T-helper 1 cell treated with Interleukin-12 subunit alpha and Interleukin-12 subunit beta and Interleukin-4 antibody, amounts not matched to agents 30 μg/mL and 1 μg/mL, for 36 hours (primary cell): ENCODE data around the gene MFF.
"Not testable (repeated sequence)": the region's sequence is repeated elsewhere in the genome, so short reads cannot be mapped to it uniquely, and the experiment has no call there.

ENCODE experiments used
- H3K27ac Mint-ChIP-seq: one replicate; pipeline ENCODE4 v1.8.0; 2021; ENCODE audit warnings: mild to moderate bottlenecking, mixed read lengths
- H3K27me3 Mint-ChIP-seq: one replicate; pipeline ENCODE4 v1.8.0; 2021; ENCODE audit warnings: low read depth, mixed read lengths
- H3K36me3 Mint-ChIP-seq: one replicate; pipeline ENCODE4 v1.8.0; 2021; ENCODE audit warnings: low read depth, mixed read lengths
- H3K4me1 Mint-ChIP-seq: one replicate; pipeline ENCODE4 v1.8.0; 2021; ENCODE audit warnings: low read depth, mixed read lengths
- H3K4me3 Mint-ChIP-seq: one replicate; pipeline ENCODE4 v1.8.0; 2021; ENCODE audit warnings: mild to moderate bottlenecking, moderate library complexity, mixed read lengths
- H3K9me3 Mint-ChIP-seq: one replicate; pipeline ENCODE4 v1.8.0; 2021; ENCODE audit warnings: mixed read lengths

Gene MFF

DNA sequence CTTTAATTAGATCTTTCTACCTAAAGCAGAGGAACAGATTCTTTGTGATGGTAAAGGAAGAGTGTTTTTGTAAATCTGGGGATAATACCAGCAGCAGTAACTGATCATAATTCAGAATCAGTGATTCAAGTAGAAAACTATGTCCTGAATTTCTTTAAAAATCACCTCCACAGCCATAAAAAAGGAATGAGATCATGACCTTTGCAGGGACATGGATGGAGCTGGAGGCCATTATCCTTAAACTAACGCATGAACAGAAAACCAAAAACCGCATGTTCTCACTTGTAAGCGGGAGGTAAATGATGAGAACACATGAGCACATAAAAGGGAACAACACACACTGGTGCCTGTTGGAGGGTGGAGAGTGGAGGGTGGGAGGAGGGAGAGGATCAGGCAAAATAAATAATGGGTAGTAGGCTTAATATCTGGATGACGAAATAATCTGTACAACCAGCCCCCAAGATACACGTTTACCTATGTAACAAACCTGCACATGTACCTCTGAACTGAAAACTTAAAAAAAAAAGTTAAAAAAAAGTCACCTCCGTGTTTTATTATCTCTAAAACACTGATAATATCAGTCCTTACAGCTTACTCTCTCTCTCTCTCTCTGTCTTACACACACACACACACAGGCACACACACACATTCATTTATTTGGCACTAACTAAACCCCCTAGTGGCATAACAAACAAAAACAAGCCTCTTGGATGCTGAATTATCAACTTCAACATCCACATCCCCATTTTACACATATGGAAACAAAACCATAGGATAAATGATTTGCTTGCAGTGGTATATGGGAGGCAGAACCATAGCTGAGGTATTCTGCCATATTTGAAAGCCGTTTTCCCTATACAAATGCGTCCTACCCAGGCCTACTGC, 52.7 kb downstream of the MFF start:
- H3K4me1 Mint-ChIP-seq = peaks cover 3% of the 10 kb centered on the region
- H3K36me3 Mint-ChIP-seq = no peaks in the 10 kb centered on the region
- H3K27ac Mint-ChIP-seq = no peak overlapping the region
- H3K27me3 Mint-ChIP-seq = no peaks in the 10 kb centered on the region
- H3K9me3 Mint-ChIP-seq = no peaks in the 10 kb centered on the region
- H3K4me3 Mint-ChIP-seq = no peak overlapping the region

DNA sequence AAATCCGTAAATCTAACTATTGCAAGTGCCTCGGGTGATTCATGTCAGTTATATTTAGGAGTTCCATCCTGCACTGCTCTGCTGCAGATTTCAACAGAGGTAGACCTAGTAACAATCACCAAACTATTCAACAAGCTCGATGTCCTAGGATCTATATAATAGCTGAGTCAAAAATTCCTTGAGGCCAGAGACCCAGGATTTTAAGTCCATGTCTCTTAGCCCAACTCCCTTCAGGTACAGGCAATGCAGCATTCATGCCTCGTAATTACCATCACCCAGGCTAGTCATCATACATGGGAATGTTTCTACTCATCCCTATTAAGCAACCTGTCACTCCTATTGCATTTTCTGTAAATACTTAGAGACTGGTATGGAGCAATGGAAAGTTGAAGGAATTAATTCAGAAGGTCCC, 53.3 kb downstream of the MFF start:
- H3K4me1 Mint-ChIP-seq = peaks cover 3% of the 10 kb centered on the region
- no peak overlapping the region for H3K4me3 Mint-ChIP-seq
- no peaks in the 10 kb centered on the region for H3K9me3 Mint-ChIP-seq
- no peak overlapping the region for H3K27ac Mint-ChIP-seq
- no peaks in the 10 kb centered on the region for H3K27me3 Mint-ChIP-seq
- no peaks in the 10 kb centered on the region for H3K36me3 Mint-ChIP-seq

DNA sequence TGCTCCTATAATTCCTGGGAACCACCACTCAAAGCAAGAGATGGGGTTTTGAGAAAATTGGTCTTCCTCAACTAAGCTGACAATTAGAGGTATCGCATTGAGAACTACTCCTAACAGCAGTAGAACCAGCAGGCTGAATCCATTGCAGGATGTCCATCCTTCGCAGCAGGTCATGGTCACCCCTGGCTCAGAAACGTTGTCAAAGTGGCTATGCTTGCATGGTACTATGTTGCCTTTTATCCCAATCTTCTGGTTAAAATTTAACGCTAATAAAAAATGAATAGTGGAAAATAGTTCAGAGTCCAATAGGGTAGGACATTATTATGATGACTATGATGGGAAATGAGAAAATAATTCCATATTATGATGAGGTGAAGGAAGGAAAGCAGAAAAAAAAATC, 54.0 kb downstream of the MFF start, which contains the start of gene TM4SF20:
Gene TM4SF20, minus strand, starts transcription at position 212 of the 400 bp plus-strand sequence. Its CDS starts 38 bp downstream, at position 174.
- Mint-ChIP-seq H3K36me3 (no peaks in the 10 kb centered on the region), H3K27me3 (no peaks in the 10 kb centered on the region), H3K4me3 (no peak within 1 kb of the TSS), H3K9me3 (no peaks in the 10 kb centered on the region), H3K27ac (no peak within 1 kb of the TSS), H3K4me1 (peaks cover 3% of the 10 kb centered on the region)

DNA sequence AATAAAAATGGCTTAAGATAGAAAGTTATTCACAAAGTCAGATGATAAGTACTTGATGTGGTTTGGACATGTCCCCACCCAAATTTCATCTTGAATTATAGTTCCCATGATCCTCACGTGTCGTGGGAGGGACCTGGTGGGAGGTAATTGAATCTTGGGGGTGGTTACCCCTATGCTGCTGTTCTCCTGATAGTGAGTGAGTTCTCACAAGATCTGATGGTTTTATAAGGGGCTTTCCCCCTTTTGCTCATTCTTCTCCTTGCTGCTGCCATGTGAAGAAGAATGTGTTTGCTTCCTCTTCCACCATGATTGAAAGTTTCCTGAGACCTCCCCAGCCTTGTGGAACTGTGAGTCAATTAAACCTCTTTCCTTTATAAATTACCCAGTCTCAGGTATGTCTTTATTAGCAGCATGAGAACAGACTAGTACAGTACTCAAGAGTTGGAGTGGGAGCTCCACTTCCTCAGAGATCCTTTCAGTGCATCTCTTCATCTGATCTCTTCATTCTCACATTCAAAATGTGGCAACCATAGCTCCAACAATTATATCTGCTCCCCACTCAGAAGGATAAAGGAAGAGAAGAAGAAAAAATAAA, 57.3 kb downstream of the MFF start:
- H3K27me3 Mint-ChIP-seq, H3K36me3 Mint-ChIP-seq, H3K4me1 Mint-ChIP-seq, H3K4me3 Mint-ChIP-seq, H3K9me3 Mint-ChIP-seq, H3K27ac Mint-ChIP-seq: not testable (repeated sequence)

DNA sequence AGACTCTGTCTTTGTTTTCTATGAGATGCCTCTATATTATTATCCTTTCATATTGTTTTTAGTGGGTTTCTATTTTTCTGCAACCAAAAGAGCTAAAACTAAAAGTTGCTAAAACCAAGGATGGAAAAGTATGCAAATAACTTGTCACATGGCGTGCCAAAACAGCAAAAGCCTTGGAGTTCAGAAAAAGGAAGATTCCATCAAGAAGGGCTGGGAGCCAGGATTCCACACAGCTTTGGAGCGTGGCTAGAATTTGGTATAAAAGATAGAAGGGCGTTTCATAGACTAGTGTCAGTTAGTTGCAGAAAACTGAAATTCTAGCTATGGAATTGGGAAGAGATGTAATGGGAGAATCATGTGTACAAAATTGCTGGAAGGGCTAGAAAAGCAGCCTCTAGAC, 58.6 kb downstream of the MFF start:
- no peaks in the 10 kb centered on the region for H3K36me3 Mint-ChIP-seq

GRCh38 chr2:227386630-227387029, 61.6 kb downstream of the MFF start:
- H3K9me3 Mint-ChIP-seq = no peaks in the 10 kb centered on the region
- no peak overlapping the region for H3K27ac Mint-ChIP-seq
- no peaks in the 10 kb centered on the region for H3K27me3 Mint-ChIP-seq
- no peaks in the 10 kb centered on the region for H3K36me3 Mint-ChIP-seq
- no peaks in the 10 kb centered on the region for H3K4me1 Mint-ChIP-seq
- H3K4me3 Mint-ChIP-seq = no peak overlapping the region

More for the DNA sequence above, 58.6 kb downstream of the MFF start:
- H3K9me3 Mint-ChIP-seq = no peaks in the 10 kb centered on the region
- no peak overlapping the region for H3K4me3 Mint-ChIP-seq
- H3K4me1 Mint-ChIP-seq = no peaks in the 10 kb centered on the region
- H3K27me3 Mint-ChIP-seq = no peaks in the 10 kb centered on the region
- no peak overlapping the region for H3K27ac Mint-ChIP-seq

DNA sequence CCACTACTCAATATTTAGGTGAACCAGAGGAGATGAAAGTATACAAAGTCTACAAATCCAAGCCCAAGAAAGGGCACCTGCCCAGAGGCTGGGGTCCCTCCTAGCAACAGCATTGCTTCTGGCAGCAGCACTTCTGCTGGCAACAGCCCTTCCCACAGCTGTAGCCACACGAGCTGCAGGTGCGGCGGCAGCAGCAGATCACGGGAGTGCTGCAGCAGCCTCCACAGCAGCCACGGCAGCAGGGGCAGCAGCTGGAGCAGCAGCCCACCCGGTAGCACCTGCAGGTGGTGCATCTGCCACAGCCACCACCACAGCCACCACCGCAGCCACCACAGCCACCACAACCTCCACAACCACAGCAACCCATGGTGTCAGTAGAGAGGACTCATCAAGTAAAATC, 62.5 kb downstream of the MFF start, which contains the start of gene SCYGR1:
Gene SCYGR1, minus strand, starts transcription at position 367 of the 400 bp plus-strand sequence. Its CDS starts 0 bp downstream, at position 367.
- H3K9me3 Mint-ChIP-seq, H3K36me3 Mint-ChIP-seq, H3K4me3 Mint-ChIP-seq, H3K4me1 Mint-ChIP-seq, H3K27ac Mint-ChIP-seq, H3K27me3 Mint-ChIP-seq: not testable (repeated sequence)

DNA sequence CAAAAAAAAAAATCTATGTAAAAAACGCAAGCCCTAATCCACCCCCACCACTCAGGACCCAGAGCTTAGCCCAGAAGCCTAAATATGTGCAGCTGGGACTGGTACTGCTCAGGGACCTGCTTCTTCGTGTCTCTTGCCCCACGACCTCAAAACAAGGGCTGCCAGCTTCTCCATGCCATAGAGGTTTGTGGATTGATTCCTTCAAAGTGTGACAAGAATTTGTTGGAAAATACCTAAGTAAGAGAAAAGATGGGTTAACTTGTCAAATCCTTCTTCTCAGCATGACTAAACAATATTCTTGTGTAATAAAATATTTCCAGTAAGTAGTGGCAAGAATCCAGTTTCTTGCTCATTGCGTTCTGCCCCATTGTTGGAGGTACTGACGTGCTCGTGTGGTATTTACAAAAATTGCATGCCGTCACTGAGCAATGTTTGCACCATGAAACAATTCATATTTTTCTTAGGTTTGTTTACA, 63.5 kb downstream of the MFF start:
- Mint-ChIP-seq H3K36me3 (no peaks in the 10 kb centered on the region), H3K9me3 (no peaks in the 10 kb centered on the region), H3K27me3 (no peaks in the 10 kb centered on the region), H3K27ac (no peak overlapping the region), H3K4me3 (no peak overlapping the region), H3K4me1 (no peaks in the 10 kb centered on the region)

- H3K4me3 Mint-ChIP-seq = no peak overlapping the region
- no peaks in the 10 kb centered on the region for H3K36me3 Mint-ChIP-seq
- no peak overlapping the region for H3K27ac Mint-ChIP-seq
- no peaks in the 10 kb centered on the region for H3K27me3 Mint-ChIP-seq
- no peaks in the 10 kb centered on the region for H3K4me1 Mint-ChIP-seq
- H3K9me3 Mint-ChIP-seq = no peaks in the 10 kb centered on the region
These were observed 64.2 kb downstream of the MFF start for GRCh38 chr2:227389231-227389630.

DNA sequence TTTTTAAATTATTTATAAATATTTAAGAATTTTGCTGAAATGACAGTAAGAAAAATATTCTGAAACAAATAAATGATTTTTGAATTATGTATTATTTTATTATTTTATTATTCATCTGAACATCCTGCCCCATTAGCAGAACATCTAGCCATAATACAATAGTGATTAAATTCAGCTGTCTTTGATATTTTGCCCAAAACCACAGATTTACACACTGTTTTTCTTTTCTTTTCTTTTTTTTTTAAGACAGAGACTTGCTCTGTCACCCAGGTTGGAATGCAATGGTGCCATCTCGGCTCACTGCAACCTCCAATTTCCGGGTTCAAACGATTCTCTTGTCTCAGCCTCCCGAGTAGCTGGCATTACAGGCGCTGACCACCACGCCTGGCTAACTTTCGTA, 64.6 kb downstream of the MFF start:
- Mint-ChIP-seq H3K4me3 (no peak overlapping the region), H3K27ac (no peak overlapping the region), H3K27me3 (no peaks in the 10 kb centered on the region)

GRCh38 chr2:227390468-227391256, 65.6 kb downstream of the MFF start:
- Mint-ChIP-seq H3K27ac (no peak overlapping the region), H3K9me3 (no peaks in the 10 kb centered on the region), H3K36me3 (no peaks in the 10 kb centered on the region), H3K27me3 (no peaks in the 10 kb centered on the region), H3K4me3 (no peak overlapping the region), H3K4me1 (no peaks in the 10 kb centered on the region)

More for the DNA sequence above, 64.6 kb downstream of the MFF start:
- Mint-ChIP-seq H3K9me3 (no peaks in the 10 kb centered on the region), H3K4me1 (no peaks in the 10 kb centered on the region), H3K36me3 (no peaks in the 10 kb centered on the region)

DNA sequence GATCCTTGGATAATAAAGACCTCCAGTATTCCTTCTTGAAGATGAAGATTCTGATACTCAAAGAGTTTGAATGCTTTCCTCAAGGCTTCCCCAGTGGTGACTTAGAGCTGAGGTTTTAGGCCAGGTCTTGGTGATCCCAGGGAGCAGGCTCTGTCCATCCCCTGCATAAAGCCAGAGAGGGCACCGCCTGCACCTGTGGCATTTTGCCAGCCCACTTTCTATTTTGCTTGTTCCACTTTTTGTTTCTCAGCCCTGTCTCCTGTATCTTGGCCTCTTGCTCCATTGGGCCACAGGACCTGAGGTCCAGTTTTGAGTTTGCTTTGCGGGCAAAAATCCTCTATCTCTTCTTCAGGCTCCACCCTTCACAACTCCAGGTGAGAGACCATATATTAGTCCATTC, 69.3 kb downstream of the MFF start:
- H3K27me3 Mint-ChIP-seq = no peaks in the 10 kb centered on the region
- no peaks in the 10 kb centered on the region for H3K9me3 Mint-ChIP-seq
- H3K27ac Mint-ChIP-seq = no peak overlapping the region
- no peak overlapping the region for H3K4me3 Mint-ChIP-seq
- peaks cover 1% of the 10 kb centered on the region for H3K4me1 Mint-ChIP-seq
- H3K36me3 Mint-ChIP-seq = no peaks in the 10 kb centered on the region

- no peaks in the 10 kb centered on the region for H3K36me3 Mint-ChIP-seq
- H3K27ac Mint-ChIP-seq = no peak overlapping the region
- H3K27me3 Mint-ChIP-seq = no peaks in the 10 kb centered on the region
- no peaks in the 10 kb centered on the region for H3K9me3 Mint-ChIP-seq
- no peak overlapping the region for H3K4me3 Mint-ChIP-seq
- H3K4me1 Mint-ChIP-seq = peaks cover 1% of the 10 kb centered on the region
These were observed 70.5 kb downstream of the MFF start for GRCh38 chr2:227395556-227395955.

GRCh38 chr2:227397562-227397961, 72.5 kb downstream of the MFF start:
- peaks cover 1% of the 10 kb centered on the region for H3K4me1 Mint-ChIP-seq
- no peak overlapping the region for H3K4me3 Mint-ChIP-seq
- no peak overlapping the region for H3K27ac Mint-ChIP-seq
- no peaks in the 10 kb centered on the region for H3K36me3 Mint-ChIP-seq
- H3K9me3 Mint-ChIP-seq = no peaks in the 10 kb centered on the region
- no peaks in the 10 kb centered on the region for H3K27me3 Mint-ChIP-seq
